Lung (tissue), 12 donors: Measurements from ENCODE around the gene SRD5A1. TPM values are rescaled to one million over a fixed set of nuclear protein-coding genes. Genes with fewer than 3 reads are reported as not detected.
"Not testable (repeated sequence)": the region's sequence is repeated elsewhere in the genome, so short reads cannot be mapped to it uniquely, and the experiment has no call there.

ENCODE experiments used
- ATAC-seq: fragments of 200-7000 bp; cut with Tn5 transposase; one replicate; pipeline ENCODE4 v1.9.1; 2020; ENCODE audit warnings: moderate number of reproducible peaks; ENCODE audit not compliant: insufficient read depth, low FRiP score
- DNase-seq, 3 donors: peaks; one replicate each; pipeline ENCODE4 v3.0.0-alpha.2; 2013 to 2017
- H3K27ac ChIP-seq, 2 donors: one replicate each; pipeline ENCODE4 v1.5.1; 2013; ENCODE audit warnings: mild to moderate bottlenecking in 2 of 2, moderate library complexity in 2 of 2, control low read depth in 1 of 2, inconsistent platforms in 1 of 2, low read depth in 1 of 2, low read length in 1 of 2
- H3K27me3 ChIP-seq, 3 donors: one replicate each; pipeline ENCODE4 v1.5.1; 2013; ENCODE audit warnings: low read length in 2 of 3; ENCODE audit not compliant: control insufficient read depth in 3 of 3, insufficient read depth in 3 of 3
- H3K36me3 ChIP-seq, 4 donors: one replicate each; pipeline ENCODE4 v1.5.1; 2013; ENCODE audit warnings: low read length in 4 of 4, mild to moderate bottlenecking in 1 of 4, moderate library complexity in 1 of 4; ENCODE audit not compliant: control insufficient read depth in 4 of 4, insufficient read depth in 4 of 4
- H3K4me1 ChIP-seq, 5 donors: one replicate each; pipeline ENCODE4 v1.5.1; 2013; ENCODE audit warnings: low read length in 5 of 5, mild to moderate bottlenecking in 2 of 5, moderate library complexity in 1 of 5; ENCODE audit not compliant: control insufficient read depth in 5 of 5, insufficient read depth in 5 of 5
- H3K4me3 ChIP-seq: one replicate; pipeline ENCODE4 v1.5.1; 2013; ENCODE audit warnings: mild to moderate bottlenecking, control low read depth, moderate library complexity
- H3K9ac ChIP-seq, 2 donors: one replicate each; pipeline ENCODE4 v1.5.1; 2013; ENCODE audit warnings: low read length in 2 of 2, control low read depth in 1 of 2; ENCODE audit not compliant: insufficient read depth in 1 of 2
- H3K9me3 ChIP-seq, 4 donors: one replicate each; pipeline ENCODE4 v1.5.1; 2013; ENCODE audit warnings: low read length in 3 of 4, mild to moderate bottlenecking in 1 of 4, moderate library complexity in 1 of 4; ENCODE audit not compliant: control insufficient read depth in 4 of 4, insufficient read depth in 3 of 4
- CTCF ChIP-seq: IDR thresholded peaks from 2 replicates; pipeline ENCODE4 v1.5.1; 2012; ENCODE audit warnings: mild to moderate bottlenecking; ENCODE audit errors: control extremely low read depth, extremely low read depth
- WGBS, 2 donors: extraction: QIAGEN DNeasy Blood & Tissue Kit; methylation state at CpG; one replicate each; pipeline ENCODE4 v1.1.7; 2013; 5-methylcytosine and 5-hydroxymethylcytosine counted together
- polyA plus RNA-seq, 2 donors: library from polyadenylated mRNA; stranded (reverse); fragments of 200-250 nt; gene quantifications; one replicate each; pipeline ENCODE4 v1.2.1, GENCODE V29; 2013
- total RNA-seq, 2 donors: library from RNA; depleted of rRNA in 1 of 2; stranded (reverse); fragments of >200 nt in 1 of 2; gene quantifications; one replicate each; pipeline ENCODE4 v1.2.1, GENCODE V29; 2014 to 2021
- donor health status: control.
- donor health status: control.
- donor health status: Bipolar disorder and iron deficiency.
- donor health status: healthy.
- donor health status: DM: yes; HTN: yes; CAD: no.

Gene SRD5A1
- total and polyA plus RNA-seq, 4 donors: 2.6 to 14.4 (median 7.3) TPM

GRCh38 chr5:6667648-6668047 lies 34.4 kb downstream of the SRD5A1 start:
- H3K9me3 ChIP-seq: peaks cover 0 to 3% (median 0%) of the 10 kb centered on the region in 4 donors
- no peaks in the 10 kb centered on the region for H3K27me3 ChIP-seq
- ATAC-seq: no peak
- H3K4me3 ChIP-seq: no peak overlapping the region
- WGBS, 2 donors: 96 to 97% methylated on average over 5 of the region's 5 CpGs
- H3K4me1 ChIP-seq: no peaks in the 10 kb centered on the region
- H3K27ac ChIP-seq: no peak overlapping the region
- no peak overlapping the region for H3K9ac ChIP-seq
- H3K36me3 ChIP-seq: peaks cover 4 to 10% (median 7%) of the 10 kb centered on the region in 4 donors
- DNase-seq: no peak
- TF ChIP-seq CTCF: no peak

- not testable (repeated sequence) for H3K9ac ChIP-seq, ATAC-seq, H3K4me3 ChIP-seq, H3K9me3 ChIP-seq, H3K27me3 ChIP-seq, H3K27ac ChIP-seq, H3K36me3 ChIP-seq, DNase-seq, H3K4me1 ChIP-seq
- 85 to 86% methylated on average over 9 of the region's 9 CpGs for whole genome bisulfite sequencing, 2 donors
These were observed 35.5 kb downstream of the SRD5A1 start for GRCh38 chr5:6668717-6669116.

GRCh38 chr5:6673031-6673430 lies 39.8 kb downstream of the SRD5A1 start:
- Histone ChIP-seq H3K27ac (no peak overlapping the region), H3K27me3 (no peaks in the 10 kb centered on the region), H3K4me1 (no peaks in the 10 kb centered on the region), H3K36me3 (peaks cover 0 to 8% (median 5%) of the 10 kb centered on the region in 4 donors), H3K4me3 (no peak overlapping the region), H3K9ac (no peak overlapping the region), H3K9me3 (peaks cover 0 to 3% (median 0%) of the 10 kb centered on the region in 4 donors)
- no peak for DNase-seq
- no peak for ATAC-seq
- WGBS, 2 donors: 77 to 84% methylated on average over 5 of the region's 5 CpGs
- TF ChIP-seq CTCF: no peak

GRCh38 chr5:6673963-6674362 lies 40.7 kb downstream of the SRD5A1 start:
- H3K36me3 ChIP-seq: peaks cover 0 to 8% (median 5%) of the 10 kb centered on the region in 4 donors
- no peak overlapping the region for H3K27ac ChIP-seq
- H3K9me3 ChIP-seq: peaks cover 0 to 3% (median 0%) of the 10 kb centered on the region in 4 donors
- no peak overlapping the region for H3K9ac ChIP-seq
- H3K27me3 ChIP-seq: no peaks in the 10 kb centered on the region
- no peak overlapping the region for H3K4me3 ChIP-seq
- WGBS, 2 donors: 97 to 98% methylated on average over 1 of the region's 1 CpG
- ATAC-seq: no peak
- no peaks in the 10 kb centered on the region for H3K4me1 ChIP-seq
- DNase-seq: no peak
- TF ChIP-seq CTCF: no peak
